ENCODE measurements around the gene STK40. TPM values are rescaled to one million over a fixed set of nuclear protein-coding genes. Genes with fewer than 3 reads are reported as not detected.
A peak's percentile ranks its signal among the peaks of the same experiment; 100 is the strongest.

STK40 gene
- total RNA-seq, 4 donors from 2014 or later: 109 to 263 (median 211) TPM

- in situ Hi-C loops (cut with MboI; ENCODE audit: low sequenced_read_pairs in 4 of 4): no loop called here
- Histone ChIP-seq H3K4me1 (peaks cover 74 to 80% of the 10 kb centered on the region in 2 donors), H3K9me3 (no peaks in the 10 kb centered on the region), H3K36me3 (peaks cover 0 to 10% of the 10 kb centered on the region in 2 donors), H3K4me3 (peak overlapping the region; percentile 6 to 95 (median 66)), H3K27ac (peak overlapping the region; percentile 95 to 100 (median 97)), H3K27me3 (no peaks in the 10 kb centered on the region)
- no peak for TF ChIP-seq POLR2A (IDR thresholded peaks at IDR 0.05)
- no peak for TF ChIP-seq CTCF (IDR thresholded peaks at IDR 0.05 in 4 of 5, conservative IDR thresholded peaks at IDR 0.05 in 1 of 5)
- ATAC-seq (peak; percentile 11 to 22), DNase-seq (peak; percentile 55 to 66)
- intact Hi-C loops (cut with DNase I; ENCODE audit: low total_unique reads): loop anchor here (2.0 to 5.0 kb wide), 2 partner anchors 183 to 1085 kb away; partner anchors contain the start of gene ZC3H12A
Measured at GRCh38 chr1:36387141-36387949, 1.6 kb upstream of the STK40 start.

GRCh38 chr1:36386265-36387140 lies 779 bp upstream of the STK40 start:
- Histone ChIP-seq H3K36me3 (peaks cover 0 to 9% of the 10 kb centered on the region in 2 donors), H3K27ac (peak overlapping the region; percentile 95 to 100 (median 97)), H3K27me3 (no peaks in the 10 kb centered on the region), H3K9me3 (no peaks in the 10 kb centered on the region), H3K4me1 (peaks cover 74 to 80% of the 10 kb centered on the region in 2 donors), H3K4me3 (peak overlapping the region; percentile 70 to 95 (median 82))
- TF ChIP-seq POLR2A (IDR thresholded peaks at IDR 0.05) (peak; percentile 75 to 82), CTCF (IDR thresholded peaks at IDR 0.05 in 4 of 5, conservative IDR thresholded peaks at IDR 0.05 in 1 of 5) (no peak)
- intact Hi-C loops (cut with DNase I; ENCODE audit: low total_unique reads): loop anchor here (1.0 to 5.0 kb wide), 4 partner anchors 11 to 1086 kb away; partner anchors contain the start of genes LSM10, TRAPPC3 and ZC3H12A
- in situ Hi-C loops (cut with MboI; ENCODE audit: low sequenced_read_pairs in 4 of 4): no loop called here
- peak; percentile 78 to 80 for ATAC-seq
- peak; percentile 99 to 100 for DNase-seq

- intact Hi-C loops (cut with DNase I; ENCODE audit: low total_unique reads): loop anchor here (5.0 kb wide), 1 partner anchor 1088 kb away; the partner anchor contains the start of gene ZC3H12A
- H3K36me3 ChIP-seq: no peaks in the 10 kb centered on the region
- TF ChIP-seq CTCF (IDR thresholded peaks at IDR 0.05 in 4 of 5, conservative IDR thresholded peaks at IDR 0.05 in 1 of 5) (no peak), POLR2A (IDR thresholded peaks at IDR 0.05) (no peak)
- peak overlapping the region; percentile 95 to 100 (median 97) for H3K27ac ChIP-seq
- peaks cover 76 to 84% of the 10 kb centered on the region in 2 donors for H3K4me1 ChIP-seq
- H3K9me3 ChIP-seq: no peaks in the 10 kb centered on the region
- H3K4me3 ChIP-seq: peak overlapping the region; percentile 90 to 99 (median 94)
- DNase-seq (peak; percentile 63 to 79), ATAC-seq (peak; percentile 1)
- no peaks in the 10 kb centered on the region for H3K27me3 ChIP-seq
- in situ Hi-C loops (cut with MboI; ENCODE audit: low sequenced_read_pairs in 4 of 4): no loop called here
Measured at GRCh38 chr1:36384542-36385409, 948 bp downstream of the STK40 start.

GRCh38 chr1:36383240-36383639 lies 2.5 kb downstream of the STK40 start:
- Histone ChIP-seq H3K4me3 (peak overlapping the region in 2 of 4 donors; percentile 22 to 92), H3K36me3 (no peaks in the 10 kb centered on the region), H3K27ac (peak overlapping the region; percentile 95 to 100 (median 97)), H3K9me3 (no peaks in the 10 kb centered on the region), H3K4me1 (peaks cover 68 to 70% of the 10 kb centered on the region in 2 donors), H3K27me3 (no peaks in the 10 kb centered on the region)
- intact Hi-C loops (cut with DNase I; ENCODE audit: low total_unique reads) (no loop called here), in situ Hi-C loops (cut with MboI; ENCODE audit: low sequenced_read_pairs in 4 of 4) (no loop called here)
- TF ChIP-seq CTCF (IDR thresholded peaks at IDR 0.05 in 4 of 5, conservative IDR thresholded peaks at IDR 0.05 in 1 of 5) (no peak), POLR2A (IDR thresholded peaks at IDR 0.05) (no peak)
- DNase-seq (peak; percentile 41 to 85), ATAC-seq (peak in 1 of 2 donors; percentile 2)
